NCI-H2171 (cell line): Measurements from ENCODE around the gene ADAMTSL1.
A peak's percentile ranks its signal among the peaks of the same experiment; 100 is the strongest.
"Not testable (repeated sequence)": the region's sequence is repeated elsewhere in the genome, so short reads cannot be mapped to it uniquely, and the experiment has no call there.

ENCODE experiments used
- DNase-seq: peaks from one replicate; lab custom pipeline; 2025; lab: John Stamatoyannopoulos, UW

ADAMTSL1 gene

DNA sequence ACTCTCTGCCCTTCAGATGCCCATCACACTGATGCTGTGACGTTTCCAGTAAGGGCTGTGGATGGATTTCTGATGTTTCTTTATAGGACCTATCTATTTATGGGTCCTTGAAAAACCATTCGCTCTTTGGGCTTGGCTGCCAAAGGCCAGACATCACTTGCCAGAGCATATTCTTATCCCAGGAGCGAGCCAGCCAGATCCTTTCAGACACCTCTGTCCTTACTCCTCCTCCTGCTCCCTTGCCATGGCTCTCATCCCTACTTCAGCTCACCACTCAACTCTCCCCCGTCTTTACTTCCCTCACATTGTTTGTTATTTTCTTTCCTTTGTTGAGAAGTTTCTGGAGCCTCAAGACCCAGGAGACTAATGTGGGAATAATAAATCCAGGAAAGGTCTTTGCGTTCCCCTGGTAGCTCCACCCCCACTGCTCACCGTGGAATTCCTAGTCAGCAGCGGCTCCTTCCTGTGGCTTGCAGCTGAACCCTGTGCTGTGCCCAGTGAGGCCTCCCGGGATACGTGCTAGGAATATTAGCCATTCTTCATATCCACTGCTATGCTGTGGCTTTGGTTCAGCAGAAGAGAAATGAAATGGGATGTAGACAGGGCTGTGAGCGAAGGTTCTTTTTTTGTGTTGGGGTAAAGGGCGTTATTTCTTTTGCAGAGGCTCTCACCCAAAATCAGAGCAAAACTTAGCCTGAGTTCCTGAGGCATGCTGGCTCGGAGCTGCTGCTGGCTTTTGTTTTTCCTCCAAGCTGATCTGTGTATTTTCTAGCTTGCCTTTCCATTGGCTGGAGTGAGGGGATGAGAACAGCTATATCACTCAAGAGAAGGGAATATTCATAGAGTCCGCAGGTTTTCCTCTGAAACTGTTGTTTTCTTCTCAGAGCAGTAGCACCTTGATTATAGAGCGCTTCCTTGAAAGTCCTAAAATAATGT lies 387.9 kb downstream of the ADAMTSL1 start:
- DNase-seq, result no peak

DNA sequence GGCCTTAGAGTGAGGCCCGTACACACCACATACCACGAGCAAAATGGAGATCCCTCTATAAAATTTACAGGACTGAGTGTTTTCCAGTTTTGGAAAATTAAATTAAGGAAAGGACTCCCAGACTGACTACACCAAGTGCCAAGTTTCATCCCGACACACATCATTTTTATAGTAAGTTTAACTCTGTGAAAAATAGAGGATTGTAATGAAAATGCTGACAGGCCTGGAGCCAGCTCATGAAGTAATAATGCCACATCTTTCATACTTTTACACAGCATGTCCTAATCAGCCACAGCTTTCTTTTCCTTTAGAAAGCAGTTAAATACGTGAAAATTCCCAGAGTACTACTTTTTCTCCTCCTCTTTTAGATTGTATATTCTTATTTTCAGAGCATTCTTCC lies 389.8 kb downstream of the ADAMTSL1 start:
- DNase-seq, result no peak

DNA sequence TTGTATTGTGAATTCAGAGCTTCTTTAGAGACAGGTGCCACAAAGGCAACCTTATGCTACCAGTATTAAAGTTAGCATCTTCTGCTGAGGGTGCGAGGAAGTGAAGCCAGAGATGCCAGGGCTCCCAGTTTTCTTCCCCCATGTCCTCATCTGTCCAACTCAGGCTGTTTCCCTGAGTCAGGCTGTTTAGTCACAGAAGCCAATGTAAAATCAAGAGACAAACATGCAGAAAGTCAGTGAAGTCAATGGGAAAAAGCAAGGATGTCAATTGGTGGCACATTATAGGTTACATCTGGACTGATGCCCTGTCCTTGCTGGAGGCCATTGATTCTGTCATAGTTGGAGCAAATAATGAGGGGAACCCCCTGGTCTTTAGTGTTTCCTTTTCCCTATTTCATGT lies 390.6 kb downstream of the ADAMTSL1 start:
- no peak for DNase-seq

DNA sequence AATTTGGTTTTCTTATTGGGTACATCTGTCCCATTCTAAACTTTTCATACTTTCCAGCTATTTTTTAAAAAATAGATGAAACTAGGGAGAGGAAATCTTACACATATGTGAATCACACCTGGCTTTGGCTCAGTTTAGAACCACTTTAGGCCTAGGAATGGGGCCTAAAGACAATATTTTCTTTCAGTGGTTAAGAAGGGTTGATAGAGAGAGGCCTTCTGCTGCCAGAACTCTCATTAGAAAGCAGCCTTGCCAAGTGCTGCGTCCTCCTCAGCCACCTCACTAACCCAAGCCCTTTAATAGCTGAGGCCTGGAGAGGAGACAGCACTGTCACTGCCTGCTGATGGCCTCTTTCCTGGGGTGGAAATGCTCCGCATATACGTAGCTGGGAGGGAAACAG lies 391.6 kb downstream of the ADAMTSL1 start:
- DNase-seq, result no peak

DNA sequence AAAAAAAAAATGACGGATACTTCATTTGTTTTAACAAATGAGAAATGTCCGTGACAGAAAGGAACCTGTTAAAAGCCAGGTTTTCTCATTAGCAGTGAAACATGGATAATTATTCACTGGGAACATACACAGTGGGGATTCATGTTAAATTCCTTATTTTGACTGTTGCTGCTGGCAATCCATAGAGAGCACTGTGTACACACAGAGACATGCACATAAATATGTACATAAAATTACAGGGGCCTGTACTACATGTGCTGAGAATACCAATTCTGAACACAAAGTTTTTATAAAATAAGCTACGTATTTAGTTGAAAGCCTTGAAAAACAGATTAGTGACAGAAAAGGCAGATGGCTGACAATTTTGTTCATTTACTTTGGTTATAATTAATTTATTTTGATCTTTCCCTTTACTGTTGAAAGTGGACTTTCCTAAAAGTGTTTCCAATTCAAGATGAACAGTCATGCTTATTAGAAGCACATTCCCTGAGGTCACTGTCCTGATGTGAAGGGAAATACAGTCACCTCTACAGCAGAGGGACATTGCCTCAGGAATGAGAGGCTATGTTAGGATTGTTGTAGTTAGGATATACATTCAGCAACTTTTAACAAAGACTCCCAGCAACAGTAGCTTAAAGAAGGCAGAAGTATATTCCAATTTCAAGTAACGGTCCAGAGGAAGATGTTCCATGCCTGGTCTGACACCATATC lies 392.3 kb downstream of the ADAMTSL1 start:
- no peak for DNase-seq

DNA sequence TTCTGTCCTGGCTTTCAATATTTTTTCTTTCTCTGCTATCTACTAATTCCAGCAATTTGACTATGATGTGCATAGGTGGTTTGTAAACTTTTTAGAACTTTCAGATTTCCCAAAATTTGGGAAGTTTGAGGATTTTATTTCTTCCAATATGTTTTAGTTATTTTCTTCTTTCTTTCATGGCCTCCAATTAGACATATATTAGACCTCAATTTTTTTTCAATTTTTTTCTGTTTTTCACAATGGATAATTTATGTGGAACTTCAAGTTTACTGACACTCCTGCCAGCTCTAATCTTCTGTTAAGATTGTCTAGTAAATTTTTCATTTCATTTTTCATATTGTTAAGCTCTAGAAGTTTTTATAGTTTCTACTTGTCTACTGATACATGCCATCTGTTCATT lies 395.8 kb downstream of the ADAMTSL1 start:
- DNase-seq, result no peak

DNA sequence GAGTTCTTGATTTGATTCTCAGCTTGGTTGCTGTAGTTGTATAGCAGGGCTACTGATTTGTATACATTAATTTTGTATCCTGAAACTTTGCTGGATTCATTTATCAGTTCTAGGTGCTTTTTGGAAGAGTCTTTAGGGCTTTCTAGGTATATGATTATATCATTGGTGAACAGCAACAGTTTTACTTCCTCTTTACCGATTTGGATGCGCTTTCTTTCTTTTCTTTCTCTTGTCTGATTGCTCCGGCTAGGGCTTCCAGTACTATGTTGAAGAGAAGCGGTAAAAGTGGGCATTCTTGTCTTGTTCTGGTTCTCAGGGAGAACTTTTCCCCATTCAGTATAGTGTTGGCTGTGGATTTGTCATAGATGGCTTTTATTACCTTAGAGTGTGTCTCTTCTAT lies 400.1 kb downstream of the ADAMTSL1 start:
- no peak for DNase-seq

DNA sequence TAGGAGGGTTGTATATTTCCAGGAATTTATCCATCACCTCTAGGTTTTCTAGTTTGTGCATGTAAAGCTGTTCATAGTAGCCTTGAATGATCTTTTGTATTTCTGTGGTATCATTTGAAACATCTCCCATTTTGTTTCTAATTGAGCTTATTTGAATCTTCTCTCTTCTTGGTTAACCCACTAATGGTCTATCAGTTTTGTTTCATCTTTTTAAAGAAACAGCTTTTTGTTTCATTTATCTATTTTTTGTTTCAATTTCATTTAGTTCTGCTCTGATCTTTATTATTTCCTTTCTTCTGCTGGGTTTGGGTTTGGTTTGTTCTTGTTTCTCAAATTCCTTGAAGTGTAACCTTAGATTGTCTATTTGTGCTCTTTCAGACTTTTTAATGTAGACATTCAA lies 401.0 kb downstream of the ADAMTSL1 start:
- not testable (repeated sequence) for DNase-seq

DNA sequence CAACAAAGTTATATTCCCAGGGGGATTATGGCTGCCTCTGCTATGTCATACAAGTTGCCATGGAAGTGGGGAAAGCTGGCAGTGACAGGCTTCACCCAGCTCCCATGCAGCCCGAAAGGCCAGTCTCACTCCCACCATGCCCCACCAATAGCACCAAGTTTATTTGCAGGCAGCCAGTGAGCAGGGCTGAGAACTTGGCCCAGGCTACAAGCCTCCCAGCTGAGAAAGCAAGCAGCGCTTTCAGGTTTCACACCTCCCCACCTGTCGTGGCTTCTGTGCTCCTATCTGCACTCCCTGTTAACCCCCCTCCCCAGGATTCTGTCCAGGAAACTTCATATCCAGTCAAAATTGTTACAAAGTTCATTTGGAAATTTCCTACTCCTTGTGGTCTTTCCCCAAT lies 404.0 kb downstream of the ADAMTSL1 start:
- no peak for DNase-seq

DNA sequence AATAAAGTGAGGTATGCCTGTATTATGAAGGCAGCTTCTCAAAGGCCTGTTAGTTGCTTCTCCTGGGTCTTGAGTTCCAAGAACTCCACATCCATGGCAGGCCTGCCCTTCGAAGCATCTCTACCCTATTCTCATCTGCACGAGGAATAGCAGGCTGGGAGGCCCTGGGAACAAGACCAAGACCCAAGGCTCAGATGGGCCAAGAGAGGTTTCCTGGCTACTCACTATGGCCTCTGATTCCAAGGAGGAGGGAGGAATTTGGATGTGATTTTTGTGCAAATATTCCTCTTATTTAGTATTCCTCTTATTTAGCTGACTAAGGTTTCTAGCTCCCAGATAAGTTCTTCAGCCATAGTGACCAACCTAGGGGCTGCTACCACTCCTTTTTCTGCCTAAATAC lies 407.8 kb downstream of the ADAMTSL1 start:
- DNase-seq, result no peak

DNA sequence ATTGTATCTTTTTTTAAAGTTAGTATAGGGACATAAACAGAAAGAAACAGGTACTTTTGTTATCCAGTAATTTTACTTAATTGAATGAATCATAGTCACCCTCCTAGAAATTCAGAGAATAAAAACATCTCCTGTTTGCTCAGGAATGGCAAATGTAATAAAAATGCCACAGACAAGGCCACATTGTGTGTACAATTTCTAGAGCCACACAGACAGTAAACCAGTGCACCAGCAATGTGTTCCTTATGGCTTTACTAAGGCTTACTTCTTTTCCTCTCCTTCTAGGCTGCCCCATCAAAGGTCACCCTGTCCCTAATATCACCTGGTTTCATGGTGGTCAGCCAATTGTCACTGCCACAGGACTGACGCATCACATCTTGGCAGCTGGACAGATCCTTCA lies 413.6 kb downstream of the ADAMTSL1 start:
- no peak for DNase-seq

DNA sequence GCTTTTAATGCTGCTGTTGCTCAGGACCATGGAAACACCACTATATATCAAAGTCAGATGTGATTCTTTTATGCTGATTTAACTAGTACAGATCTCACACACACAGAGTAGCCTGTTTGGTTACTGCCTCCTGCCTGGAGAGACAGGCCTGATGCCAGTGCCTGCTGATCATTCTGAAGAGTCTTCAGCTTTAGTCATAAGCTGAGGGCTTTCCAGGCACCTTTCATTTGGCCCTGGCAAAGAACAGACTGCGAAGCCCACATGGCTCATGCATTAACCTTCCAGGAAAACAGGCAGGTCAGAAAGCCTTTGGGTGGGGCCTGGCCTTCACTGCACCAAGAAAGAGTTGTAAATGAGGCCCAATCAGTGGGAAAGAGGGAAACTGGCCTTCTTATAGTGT lies 414.3 kb downstream of the ADAMTSL1 start:
- DNase-seq, result no peak

DNA sequence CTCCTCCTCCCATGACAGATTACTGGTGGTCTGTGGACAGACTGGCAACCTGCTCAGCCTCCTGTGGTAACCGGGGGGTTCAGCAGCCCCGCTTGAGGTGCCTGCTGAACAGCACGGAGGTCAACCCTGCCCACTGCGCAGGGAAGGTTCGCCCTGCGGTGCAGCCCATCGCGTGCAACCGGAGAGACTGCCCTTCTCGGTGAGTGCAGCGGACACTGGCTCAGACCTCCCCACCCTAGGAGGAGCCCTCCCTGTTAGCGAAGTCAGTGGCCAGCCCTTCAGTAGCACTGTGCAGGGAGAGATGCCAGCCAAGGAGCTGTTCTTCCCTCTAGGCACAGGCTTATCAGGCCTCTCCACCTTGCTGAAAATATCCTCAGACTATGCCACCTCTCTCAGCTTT lies 415.6 kb downstream of the ADAMTSL1 start:
- DNase-seq, result no peak

DNA sequence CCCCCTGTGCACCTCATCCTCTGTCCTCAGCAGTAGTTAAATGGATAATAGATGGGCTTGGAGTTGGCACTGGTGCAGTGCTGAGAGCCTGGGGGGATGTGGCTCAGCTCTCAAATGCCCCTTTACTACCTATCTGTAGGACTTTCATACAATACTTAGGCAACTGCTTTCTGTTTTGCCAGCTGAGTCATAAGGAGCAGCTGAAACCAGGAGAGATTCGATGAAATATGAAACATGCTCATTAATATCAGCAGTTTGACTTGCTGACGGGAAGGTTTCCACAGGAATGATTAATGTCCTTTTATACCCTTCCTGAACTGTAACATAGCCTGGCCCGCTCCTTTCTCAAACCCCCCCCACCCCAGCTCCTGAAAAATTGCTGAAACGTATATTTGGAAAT lies 416.4 kb downstream of the ADAMTSL1 start:
- peak; percentile 5 for DNase-seq

DNA sequence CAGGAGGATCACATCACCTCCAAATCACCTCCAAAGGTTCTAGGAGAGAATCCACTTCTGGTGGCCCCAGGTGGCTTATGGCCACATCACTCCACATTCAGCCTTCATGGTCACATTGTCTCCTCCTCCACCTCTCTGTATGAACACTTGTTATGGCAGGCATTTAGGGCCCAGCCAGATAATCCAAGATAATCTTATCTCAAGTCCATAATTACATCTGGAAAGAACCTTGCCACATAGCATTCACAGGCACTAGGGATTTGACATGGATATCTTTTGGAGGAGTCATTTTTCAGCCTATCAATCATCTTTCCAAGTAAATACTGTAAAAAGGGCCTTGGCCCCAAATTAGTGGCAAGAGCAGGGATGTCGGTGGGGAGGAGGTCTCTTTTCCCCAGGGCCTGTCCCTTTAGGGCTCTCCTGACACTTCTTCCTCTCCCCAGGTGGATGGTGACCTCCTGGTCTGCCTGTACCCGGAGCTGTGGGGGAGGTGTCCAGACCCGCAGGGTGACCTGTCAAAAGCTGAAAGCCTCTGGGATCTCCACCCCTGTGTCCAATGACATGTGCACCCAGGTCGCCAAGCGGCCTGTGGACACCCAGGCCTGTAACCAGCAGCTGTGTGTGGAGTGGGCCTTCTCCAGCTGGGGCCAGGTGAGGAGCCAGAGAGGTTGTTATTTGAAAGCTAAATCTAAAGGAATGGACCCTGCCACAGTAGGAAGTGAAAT lies 418.2 kb downstream of the ADAMTSL1 start:
- DNase-seq, result no peak

DNA sequence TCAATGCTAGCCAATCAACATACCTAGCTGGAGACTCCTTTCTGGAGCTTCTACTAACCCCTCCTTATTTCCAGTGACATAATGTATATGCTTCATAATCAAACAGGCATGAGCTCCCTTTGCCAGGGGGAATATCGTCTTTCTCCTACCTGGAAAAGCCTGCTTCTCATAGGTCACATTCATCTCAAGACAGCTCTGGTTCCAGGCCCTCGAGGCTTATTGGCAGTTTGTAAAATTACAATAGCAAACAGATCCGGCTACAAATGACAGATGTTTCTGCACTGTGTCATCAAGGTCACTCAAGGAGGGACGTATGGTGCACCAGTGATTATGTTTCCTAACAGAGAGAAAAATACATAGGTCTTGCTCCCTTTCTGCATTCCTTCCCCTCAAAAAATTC lies 419.1 kb downstream of the ADAMTSL1 start:
- DNase-seq, result peak; percentile 31

DNA sequence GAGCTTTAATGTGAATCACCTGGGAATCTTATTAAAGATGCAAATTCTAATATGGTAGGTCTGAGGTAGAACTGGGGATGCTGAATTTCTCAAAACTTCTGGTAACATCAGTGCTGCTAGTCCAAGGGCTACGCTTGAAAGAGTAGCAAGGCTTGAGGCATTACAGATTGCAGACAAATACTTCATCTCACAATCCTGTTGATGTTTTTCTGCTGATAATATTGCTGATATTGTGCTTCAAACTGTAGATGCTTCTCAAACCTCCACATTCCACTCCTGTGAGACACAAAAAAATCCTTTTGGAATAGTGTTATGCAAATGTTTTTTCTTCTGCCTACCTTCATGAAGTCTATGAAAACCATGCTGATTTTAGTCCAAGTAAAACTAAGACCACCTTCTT lies 419.5 kb downstream of the ADAMTSL1 start:
- no peak for DNase-seq

DNA sequence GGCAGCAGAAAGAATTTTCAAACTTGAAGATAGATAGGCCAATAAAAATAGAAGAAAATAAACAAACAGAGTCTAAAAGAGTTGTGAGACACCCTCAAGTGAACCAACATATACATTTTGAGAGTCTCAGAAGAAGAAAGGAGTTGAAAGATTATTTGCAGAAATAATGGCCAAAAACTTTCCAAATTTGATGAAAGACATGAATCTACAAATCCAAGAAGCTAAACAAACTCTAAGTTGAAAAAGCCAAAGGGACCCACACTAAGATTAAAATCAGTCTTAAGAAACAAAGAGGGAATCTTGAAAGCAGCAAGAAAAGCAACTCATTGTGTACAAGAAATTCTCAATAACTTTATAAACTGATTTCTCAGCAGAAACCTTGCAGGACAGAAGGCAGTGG lies 422.1 kb downstream of the ADAMTSL1 start:
- DNase-seq, result no peak

DNA sequence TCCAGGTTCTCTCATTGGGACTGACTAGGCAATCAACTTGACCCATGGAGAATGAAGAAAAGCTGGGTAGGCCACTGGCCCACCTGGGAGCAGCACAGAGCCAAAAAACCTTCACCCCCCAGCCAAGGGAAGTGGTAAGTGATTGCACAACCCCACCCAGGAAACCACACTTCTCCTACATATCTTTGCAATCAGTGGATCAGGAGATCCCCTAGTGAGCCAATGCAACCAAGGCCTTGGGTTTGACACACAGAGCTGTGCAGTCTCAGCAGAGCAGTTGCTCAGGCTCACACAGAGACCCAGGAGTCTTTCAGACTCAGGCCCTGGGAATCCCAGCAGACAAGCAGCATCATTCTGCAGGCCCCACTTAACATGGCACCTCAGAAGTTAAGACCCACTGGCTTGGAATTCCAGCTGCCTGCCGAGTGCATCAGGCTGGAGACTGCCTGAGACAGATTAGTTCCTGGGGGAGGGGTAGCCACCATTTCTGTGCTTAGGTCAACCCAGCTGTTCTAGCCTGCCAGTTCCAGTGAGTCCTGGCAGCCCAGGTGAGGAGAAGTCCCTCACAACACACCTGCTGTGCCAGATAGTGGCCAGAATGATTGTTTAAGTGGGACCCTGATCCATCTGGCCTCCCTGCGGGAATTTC lies 422.7 kb downstream of the ADAMTSL1 start:
- no peak for DNase-seq

DNA sequence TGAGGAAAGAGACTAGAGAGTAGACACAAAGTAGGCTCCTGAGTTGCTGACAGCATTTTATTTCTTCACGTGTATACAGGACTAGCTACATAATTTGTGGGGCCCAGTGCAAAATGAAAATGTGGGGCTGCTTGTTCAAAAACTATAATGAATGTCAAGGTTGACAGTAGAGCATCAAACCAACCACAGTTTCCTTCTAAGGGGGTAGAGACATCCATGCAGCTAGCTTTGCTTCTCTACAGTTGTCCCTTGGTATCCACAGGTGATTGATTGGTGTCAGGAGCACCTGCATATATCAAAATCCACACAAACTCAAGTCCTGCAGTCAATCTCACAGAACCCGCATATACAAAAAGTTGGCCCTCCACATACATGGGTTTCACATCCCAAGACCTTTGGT lies 429.5 kb downstream of the ADAMTSL1 start:
- DNase-seq, result no peak

DNA sequence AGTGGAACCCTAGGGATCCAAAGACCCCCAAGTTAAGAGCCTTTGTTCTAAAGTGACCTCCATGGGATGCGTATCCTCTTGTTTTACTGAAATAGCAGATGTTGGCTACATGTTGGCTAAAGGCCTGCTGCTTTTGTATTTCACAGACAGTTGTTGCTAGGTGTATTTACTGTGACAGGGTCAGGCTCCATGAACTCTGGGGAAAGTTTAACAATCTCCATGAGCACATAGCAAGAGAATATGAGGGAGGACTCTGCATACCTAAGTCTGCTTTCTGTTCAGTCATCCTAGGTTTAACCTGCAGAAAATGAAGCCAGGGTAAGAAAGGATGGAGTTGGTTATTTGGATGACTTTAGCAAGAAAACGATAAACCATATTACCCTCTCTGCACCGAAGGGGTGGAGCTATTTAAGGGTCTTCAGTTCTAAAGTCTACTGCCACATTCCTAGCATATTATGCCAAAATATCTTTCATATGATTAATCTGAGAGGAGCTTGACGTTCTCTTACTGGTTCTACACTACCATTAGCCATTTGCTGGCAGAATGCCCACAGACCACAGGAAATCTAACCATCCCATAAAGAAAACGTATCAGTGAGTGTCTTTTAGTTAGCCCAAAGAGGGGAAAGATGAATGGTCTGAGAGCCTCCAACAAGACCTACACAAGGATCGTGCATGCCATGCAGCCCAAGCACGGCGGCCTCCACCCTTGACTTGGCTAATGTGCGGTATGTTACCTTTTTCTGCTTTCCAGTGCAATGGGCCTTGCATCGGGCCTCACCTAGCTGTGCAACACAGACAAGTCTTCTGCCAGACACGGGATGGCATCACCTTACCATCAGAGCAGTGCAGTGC lies 431.3 kb downstream of the ADAMTSL1 start:
- no peak for DNase-seq
